Stimulated activated CD8-positive, alpha-beta memory T cell treated with anti-CD3 and anti-CD28 coated beads, Interleukin-2, amount 100 ng/mL, for 48 hours (primary cell): ENCODE results near the gene PCNA.
"Not testable (repeated sequence)": the region's sequence is repeated elsewhere in the genome, so short reads cannot be mapped to it uniquely, and the experiment has no call there.

ENCODE experiments used
- DNase-seq, 2 donors: peaks; one replicate each; pipeline ENCODE4 v3.0.0-alpha.2; 2020; ENCODE audit warnings: low read depth in 2 of 2

PCNA gene

DNA sequence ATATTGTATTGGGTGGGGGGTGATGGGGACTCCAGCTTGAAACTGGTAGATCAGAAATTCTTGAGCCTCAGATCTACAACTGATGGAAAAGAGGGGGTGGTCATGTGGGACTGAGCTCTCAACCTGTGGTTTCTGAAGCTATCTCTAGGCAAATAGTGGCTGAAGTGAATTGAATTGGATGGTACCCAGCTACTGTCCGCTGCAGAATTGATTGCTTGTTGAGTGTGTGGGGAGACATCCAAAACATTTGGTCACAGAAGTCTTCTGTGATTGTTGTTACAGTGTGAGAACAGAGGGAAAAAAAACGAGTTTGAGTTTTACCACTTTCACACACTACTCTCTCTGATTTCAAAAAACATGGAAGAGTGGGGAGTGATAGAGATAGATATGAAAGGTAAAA is 21.9 kb upstream of the PCNA start:
- DNase-seq, result no peak

DNA sequence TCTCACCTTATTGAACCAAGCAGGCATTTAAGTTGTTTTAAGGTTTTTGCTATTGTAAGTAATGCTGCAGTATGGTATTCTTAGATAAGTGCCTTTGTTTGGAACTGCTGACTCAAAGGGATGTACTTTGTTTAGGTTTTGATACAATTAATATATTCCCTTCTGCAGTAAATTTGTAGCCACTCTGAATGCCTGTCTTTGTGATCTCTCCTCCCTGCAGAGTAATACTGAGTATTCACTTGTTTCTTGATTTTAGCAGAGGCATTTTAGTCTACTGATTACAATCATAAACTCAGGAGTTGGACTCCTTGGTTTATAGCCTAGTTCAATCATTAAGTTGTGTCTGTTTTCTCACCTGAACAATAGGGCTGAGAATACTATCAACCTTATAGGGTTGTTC is 20.4 kb upstream of the PCNA start:
- DNase-seq, result no peak

- DNase-seq, result no peak
Measured at GRCh38 chr20:5136096-5136495, 16.3 kb upstream of the PCNA start.

GRCh38 chr20:5135363-5136012 is 15.7 kb upstream of the PCNA start:
- no peak for DNase-seq

DNA sequence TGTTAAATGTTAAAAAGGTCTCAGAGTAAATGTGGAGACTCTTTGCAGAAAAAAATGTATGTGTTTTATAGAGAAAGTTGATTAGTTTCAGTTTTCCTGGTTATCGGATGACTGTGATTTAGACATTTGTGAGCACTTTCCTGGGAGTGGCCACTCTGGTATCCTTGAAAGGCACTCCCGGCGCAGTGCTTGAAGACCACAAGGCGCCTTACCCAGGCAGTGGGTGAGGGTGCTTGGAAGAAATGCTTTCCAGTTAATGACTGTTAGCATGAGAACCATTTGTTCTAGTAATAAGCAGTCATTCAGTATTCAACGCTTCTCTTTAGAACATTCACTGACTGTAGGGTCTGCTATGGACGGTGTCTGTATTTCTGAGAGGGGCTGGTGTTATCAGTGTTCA is 14.2 kb upstream of the PCNA start:
- no peak for DNase-seq

DNA sequence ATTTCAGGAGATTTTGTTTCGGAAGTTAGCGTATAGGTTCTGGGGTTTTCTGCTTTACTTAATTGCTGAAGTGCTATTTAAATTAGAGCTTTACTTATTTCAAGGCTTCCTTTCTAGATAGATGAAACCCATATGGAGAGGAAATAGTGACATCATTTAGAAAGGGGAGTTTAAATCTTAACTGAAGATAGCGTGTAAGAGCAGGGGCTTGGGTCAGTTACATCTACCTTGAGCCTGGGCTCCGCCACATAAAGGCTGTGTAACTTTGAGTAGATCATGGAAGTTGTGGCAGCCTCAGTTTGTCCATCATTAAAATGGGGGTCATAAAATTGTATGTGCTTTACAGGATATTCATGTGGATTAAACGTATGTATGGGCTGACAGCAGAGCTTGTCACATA is 11.7 kb upstream of the PCNA start:
- DNase-seq, result no peak

DNA sequence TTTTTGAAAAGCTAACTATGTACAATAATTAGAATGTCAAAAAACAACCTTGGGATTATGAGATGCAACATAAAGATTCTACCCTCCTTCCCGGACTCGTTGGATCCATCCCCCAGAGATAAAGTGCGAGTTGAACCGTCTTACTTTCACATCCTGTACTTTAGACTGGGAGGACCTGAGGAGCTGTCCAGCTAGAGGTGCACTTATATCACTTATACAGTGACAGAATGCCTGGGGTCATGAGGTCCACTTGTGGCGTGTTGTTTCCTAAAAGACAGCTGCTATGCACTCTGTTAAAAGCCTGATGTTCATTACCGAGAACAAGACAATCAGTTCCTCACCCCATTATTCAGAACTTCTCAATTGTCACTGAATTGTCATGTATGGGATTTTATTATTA is 9.1 kb upstream of the PCNA start:
- DNase-seq, result no peak

- DNase-seq, result no peak
Measured at GRCh38 chr20:5127859-5128424, 8.2 kb upstream of the PCNA start.

GRCh38 chr20:5127204-5127858 is 7.6 kb upstream of the PCNA start:
- peak; percentile 48 to 57 for DNase-seq

DNA sequence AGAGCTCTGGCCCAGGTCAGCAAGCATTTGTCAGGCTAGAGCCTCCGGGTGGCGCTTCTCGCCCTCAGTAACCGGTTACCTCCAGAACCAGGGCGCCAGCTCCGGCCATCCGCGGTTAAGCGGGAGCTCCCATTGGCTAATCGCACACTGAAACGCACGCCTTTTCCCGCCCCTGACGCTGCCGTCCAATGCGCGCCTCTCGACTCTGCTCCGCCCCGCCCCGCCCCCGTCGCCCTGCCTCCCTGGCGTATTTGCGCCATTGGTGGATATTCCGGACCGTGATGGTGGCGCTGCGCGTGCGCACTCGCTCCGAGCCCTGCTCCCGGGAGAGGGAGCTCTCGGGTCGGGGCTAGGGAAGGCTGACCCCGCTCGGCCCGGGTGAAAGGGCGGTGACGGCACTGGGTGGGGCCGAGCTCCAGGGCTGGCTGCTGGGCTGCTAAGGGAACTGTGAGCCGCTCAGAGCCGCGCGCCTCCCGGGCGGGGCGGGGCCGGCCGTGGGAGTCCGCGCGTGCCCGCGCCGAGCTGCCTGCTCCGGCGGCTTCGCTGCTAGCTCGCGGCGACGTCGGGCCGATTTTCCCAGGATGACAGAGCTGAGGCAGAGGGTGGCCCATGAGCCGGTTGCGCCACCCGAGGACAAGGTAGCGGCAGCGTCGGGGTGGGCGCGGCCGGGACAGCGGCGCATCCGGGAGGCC is 6.9 kb upstream of the PCNA start, which contains the start of gene CDS2:
Gene CDS2 (plus strand): TSS at position 497 of the 692 bp plus-strand sequence. CDS start 85 bp downstream, at position 582.
- peak; percentile 100 for DNase-seq

GRCh38 chr20:5122873-5123260 is 3.1 kb upstream of the PCNA start:
- DNase-seq, result no peak

DNA sequence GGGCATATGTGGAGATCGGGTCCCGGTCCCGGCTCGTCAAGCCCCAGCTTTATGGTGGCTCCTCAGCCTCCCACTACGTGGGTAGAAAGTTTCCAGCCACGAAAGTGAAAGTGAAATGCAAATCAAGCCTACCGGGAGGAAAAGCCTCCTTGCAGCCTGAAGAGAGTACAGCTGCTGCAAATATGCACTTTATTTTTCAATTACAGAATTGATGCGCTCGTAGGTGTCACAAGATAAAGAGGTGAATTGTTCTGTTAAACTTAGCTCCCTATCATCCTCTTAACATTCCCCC is 373 bp upstream of the PCNA start:
- DNase-seq, result no peak

GRCh38 chr20:5119143-5119434 is 669 bp downstream of the PCNA start:
- no peak for DNase-seq

- no peak for DNase-seq
Measured at GRCh38 chr20:5118220-5119142, 1.3 kb downstream of the PCNA start.

DNA sequence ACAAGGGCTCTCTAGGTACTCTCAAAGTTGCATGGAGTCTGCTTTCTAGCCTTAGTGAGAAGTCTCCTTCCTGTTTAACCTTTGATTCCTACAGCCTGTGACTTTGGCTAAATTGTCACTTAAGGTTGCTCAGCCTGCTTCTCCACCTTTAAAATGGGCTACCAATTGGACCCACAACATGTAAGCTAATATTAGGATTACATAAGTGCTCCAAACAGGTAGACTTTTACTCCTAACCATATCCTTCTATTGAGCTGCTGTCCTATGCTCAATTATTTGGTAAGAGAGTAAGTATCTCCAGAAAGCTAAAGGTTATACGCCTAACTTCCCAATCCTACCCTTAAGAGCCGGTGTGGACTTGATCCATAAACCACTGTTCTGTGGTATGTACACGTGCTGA is 2.9 kb downstream of the PCNA start:
- no peak for DNase-seq

- DNase-seq, result no peak
Measured at GRCh38 chr20:5114403-5114802, 5.4 kb downstream of the PCNA start.

- no peak for DNase-seq
Measured at GRCh38 chr20:5113615-5113986, 6.2 kb downstream of the PCNA start.

- DNase-seq, result no peak
Measured at GRCh38 chr20:5109276-5109675, 10.5 kb downstream of the PCNA start.

- no peak for DNase-seq
Measured at GRCh38 chr20:5104479-5104878, 15.3 kb downstream of the PCNA start.

GRCh38 chr20:5100684-5101347 is 18.9 kb downstream of the PCNA start:
- DNase-seq, result peak; percentile 52 to 65

GRCh38 chr20:5099909-5100308 is 19.8 kb downstream of the PCNA start:
- not testable (repeated sequence) for DNase-seq

DNA sequence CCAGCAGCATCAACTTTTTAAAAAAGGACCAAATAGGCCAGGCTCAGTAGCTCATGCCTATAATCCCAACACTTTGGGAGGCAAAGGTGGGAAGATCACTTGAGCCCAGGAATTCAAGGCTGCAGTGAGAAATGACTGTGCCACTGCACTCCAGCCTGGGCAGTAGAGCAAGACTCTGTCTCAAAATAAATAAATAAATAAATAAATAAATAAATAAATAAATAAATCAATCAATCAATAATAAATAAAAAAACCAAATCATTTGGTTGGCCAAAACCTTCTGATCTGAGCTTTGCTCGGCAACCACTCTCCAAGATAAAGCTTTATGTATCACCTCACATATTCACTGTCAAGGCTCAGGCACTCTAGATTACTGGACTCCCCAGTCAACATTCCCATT is 20.7 kb downstream of the PCNA start:
- DNase-seq, result not testable (repeated sequence)
